ENCODE measurements around the gene SORCS3.

DNA sequence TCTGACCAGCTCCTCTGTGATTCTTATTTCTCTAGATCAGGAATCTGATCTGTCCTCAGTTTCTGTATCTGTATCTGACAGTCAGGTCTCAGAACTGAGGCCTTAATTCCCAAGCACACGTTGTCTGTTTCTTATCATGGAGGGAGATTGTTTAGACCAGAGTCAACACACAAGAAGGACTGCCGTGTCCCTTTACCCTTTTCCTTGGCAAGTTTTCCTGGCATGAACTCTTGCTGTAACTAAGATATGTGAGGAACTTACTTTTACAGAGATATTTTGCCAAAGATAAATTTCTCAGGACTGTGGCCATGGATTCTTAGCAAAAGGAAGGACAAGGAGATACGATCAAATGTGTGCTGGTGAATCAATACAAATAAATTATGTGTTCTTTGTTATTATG, 181.0 kb downstream of the SORCS3 start:
- no peak for TF ChIP-seq POLR2AphosphoS5 (IDR thresholded peaks at IDR 0.05; ENCODE audit: insufficient read depth in 1 of 2, low read depth in 1 of 2)
- TF ChIP-seq, protein P1, sequence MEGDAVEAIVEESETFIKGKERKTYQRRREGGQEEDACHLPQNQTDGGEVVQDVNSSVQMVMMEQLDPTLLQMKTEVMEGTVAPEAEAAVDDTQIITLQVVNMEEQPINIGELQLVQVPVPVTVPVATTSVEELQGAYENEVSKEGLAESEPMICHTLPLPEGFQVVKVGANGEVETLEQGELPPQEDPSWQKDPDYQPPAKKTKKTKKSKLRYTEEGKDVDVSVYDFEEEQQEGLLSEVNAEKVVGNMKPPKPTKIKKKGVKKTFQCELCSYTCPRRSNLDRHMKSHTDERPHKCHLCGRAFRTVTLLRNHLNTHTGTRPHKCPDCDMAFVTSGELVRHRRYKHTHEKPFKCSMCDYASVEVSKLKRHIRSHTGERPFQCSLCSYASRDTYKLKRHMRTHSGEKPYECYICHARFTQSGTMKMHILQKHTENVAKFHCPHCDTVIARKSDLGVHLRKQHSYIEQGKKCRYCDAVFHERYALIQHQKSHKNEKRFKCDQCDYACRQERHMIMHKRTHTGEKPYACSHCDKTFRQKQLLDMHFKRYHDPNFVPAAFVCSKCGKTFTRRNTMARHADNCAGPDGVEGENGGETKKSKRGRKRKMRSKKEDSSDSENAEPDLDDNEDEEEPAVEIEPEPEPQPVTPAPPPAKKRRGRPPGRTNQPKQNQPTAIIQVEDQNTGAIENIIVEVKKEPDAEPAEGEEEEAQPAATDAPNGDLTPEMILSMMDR (IDR thresholded peaks at IDR 0.05), result no peak
- TF ChIP-seq POLR2A (IDR thresholded peaks at IDR 0.05), result no peak
